Measurements from ENCODE around the gene MRM3.

MRM3 gene

DNA sequence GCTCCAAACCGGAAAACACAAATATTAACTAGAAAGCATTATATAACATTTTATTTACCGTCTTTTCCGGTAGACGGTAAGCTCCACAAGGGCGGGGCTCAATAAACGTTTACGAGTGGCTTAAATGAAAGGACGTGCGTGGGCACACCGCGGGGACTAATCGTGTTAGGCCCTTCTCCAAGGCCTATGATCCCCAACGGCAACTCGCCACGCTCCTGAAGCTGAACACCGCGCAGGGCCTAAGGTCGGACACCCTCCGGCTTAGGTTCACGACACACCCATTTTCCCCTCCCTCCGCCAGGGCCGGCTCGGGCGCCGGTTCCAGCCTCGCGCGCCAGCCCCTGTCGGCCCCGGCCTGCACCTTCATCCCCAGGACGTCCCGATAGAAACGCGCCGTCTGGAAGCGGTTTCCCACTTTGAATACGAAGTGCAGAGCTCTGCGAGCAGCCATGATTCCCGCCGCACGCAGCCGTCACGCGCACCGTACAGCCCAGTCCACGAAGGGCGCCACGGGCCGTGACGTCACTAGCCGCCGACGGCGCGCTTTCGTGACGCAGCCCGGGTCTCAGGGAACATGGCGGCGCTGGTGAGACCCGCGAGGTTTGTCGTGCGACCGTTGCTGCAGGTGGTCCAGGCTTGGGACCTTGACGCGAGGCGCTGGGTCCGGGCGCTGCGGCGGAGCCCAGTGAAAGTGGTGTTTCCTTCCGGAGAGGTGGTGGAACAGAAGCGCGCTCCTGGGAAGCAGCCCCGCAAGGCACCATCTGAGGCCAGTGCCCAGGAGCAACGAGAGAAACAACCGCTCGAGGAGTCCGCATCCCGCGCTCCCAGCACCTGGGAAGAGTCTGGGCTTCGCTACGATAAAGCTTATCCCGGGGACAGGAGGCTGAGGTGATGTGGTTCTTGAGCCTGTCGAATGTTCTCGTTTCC is at the start of gene MRM3, which contains the start of gene GLOD4:
MRM3 (plus strand) TSS at position 549 of the 927 bp plus-strand sequence; CDS start at position 575, 26 bp downstream.
GLOD4 (minus strand) TSS at position 476 of the 927 bp plus-strand sequence; CDS start at position 451, 25 bp downstream.
- H3K4me3 ChIP-seq (replicated peaks in 1 of 2; ENCODE audit: low read depth in 2 of 2, low read length in 2 of 2): peak within 1 kb of the TSS; percentile 97 to 98
- DNase-seq (ENCODE audit: low read depth in 2 of 2): peak; percentile 86 to 87
- TF ChIP-seq, protein P1, sequence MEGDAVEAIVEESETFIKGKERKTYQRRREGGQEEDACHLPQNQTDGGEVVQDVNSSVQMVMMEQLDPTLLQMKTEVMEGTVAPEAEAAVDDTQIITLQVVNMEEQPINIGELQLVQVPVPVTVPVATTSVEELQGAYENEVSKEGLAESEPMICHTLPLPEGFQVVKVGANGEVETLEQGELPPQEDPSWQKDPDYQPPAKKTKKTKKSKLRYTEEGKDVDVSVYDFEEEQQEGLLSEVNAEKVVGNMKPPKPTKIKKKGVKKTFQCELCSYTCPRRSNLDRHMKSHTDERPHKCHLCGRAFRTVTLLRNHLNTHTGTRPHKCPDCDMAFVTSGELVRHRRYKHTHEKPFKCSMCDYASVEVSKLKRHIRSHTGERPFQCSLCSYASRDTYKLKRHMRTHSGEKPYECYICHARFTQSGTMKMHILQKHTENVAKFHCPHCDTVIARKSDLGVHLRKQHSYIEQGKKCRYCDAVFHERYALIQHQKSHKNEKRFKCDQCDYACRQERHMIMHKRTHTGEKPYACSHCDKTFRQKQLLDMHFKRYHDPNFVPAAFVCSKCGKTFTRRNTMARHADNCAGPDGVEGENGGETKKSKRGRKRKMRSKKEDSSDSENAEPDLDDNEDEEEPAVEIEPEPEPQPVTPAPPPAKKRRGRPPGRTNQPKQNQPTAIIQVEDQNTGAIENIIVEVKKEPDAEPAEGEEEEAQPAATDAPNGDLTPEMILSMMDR (IDR thresholded peaks at IDR 0.05; ENCODE audit: low read depth, low read length): no peak

GRCh38 chr17:732902-733720 is 49.0 kb upstream of the MRM3 start:
- TF ChIP-seq, protein P1 (IDR thresholded peaks at IDR 0.05; ENCODE audit: low read depth, low read length): no peak
- peak; percentile 29 to 51 for DNase-seq (ENCODE audit: low read depth in 2 of 2)
- H3K4me3 ChIP-seq (replicated peaks in 1 of 2; ENCODE audit: low read depth in 2 of 2, low read length in 2 of 2): peak overlapping the region; percentile 60 to 61

DNA sequence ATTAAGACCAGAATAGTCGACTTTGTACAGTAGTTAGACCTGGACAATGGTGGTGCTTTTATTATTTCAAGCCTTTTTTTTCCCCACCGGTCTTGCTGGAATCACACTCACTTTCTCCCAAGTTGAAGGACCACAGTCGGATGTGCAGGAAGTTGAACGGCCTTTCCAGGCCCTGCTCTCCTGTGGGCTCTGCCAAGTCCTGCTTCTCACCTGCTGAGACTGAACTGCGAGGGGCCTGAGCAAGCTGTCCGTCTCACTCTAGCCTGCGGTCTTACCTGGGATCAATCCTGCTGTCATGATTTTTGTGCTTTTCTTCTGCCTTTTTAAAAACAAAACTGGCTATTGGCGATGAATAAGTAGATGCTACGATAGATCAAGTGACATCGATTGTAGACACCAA is 48.4 kb upstream of the MRM3 start:
- DNase-seq (ENCODE audit: low read depth in 2 of 2): no peak
- TF ChIP-seq, protein P1 (IDR thresholded peaks at IDR 0.05; ENCODE audit: low read depth, low read length): no peak
- H3K4me3 ChIP-seq (replicated peaks in 1 of 2; ENCODE audit: low read depth in 2 of 2, low read length in 2 of 2): peak overlapping the region; percentile 60 to 61

DNA sequence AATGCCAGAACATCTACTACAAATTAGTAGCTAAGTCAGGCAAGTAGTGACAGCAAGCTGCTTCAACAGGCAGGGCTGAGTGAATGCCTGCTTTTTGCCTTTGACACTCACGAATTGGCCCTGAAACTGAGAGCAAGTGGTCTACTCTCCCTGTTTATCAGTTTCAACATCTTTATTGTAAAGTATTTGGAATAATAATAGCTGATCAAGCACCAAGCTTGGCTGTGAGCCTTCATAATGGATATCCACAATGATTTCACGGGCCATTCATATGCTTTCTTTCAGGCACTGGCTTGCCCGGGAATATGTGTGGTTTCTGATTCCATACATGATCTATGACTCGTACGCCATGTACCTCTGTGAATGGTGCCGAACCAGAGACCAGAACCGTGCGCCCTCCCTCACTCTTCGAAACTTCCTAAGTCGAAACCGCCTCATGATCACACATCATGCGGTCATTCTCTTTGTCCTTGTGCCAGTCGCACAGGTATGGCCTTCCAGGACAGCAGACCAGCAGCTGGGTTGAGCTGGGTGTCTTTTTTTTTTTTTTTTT is 44.5 kb upstream of the MRM3 start:
- DNase-seq (ENCODE audit: low read depth in 2 of 2): no peak
- TF ChIP-seq, protein P1 (IDR thresholded peaks at IDR 0.05; ENCODE audit: low read depth, low read length): no peak
- H3K4me3 ChIP-seq (replicated peaks in 1 of 2; ENCODE audit: low read depth in 2 of 2, low read length in 2 of 2): no peak overlapping the region

GRCh38 chr17:740240-741017 is 41.7 kb upstream of the MRM3 start:
- TF ChIP-seq, protein P1 (IDR thresholded peaks at IDR 0.05; ENCODE audit: low read depth, low read length): no peak
- no peak for DNase-seq (ENCODE audit: low read depth in 2 of 2)
- H3K4me3 ChIP-seq (replicated peaks in 1 of 2; ENCODE audit: low read depth in 2 of 2, low read length in 2 of 2): no peak overlapping the region
